ENCODE measurements around the gene RGS11. TPM values are rescaled to one million over a fixed set of nuclear protein-coding genes. Genes with fewer than 3 reads are reported as not detected.

RGS11 gene
- total and polyA plus RNA-seq, 12 donors, result 1.9 to 36.4 (median 12.5) TPM

- Histone ChIP-seq H3K36me3 (peaks cover 0 to 60% (median 17%) of the 10 kb centered on the region in 9 donors), H3K4me3 (no peak overlapping the region), H3K27me3 (peaks cover 0 to 3% (median 0%) of the 10 kb centered on the region in 7 donors), H3K27ac (no peak overlapping the region), H3K4me1 (no peaks in the 10 kb centered on the region), H3K9me3 (no peaks in the 10 kb centered on the region)
- TF ChIP-seq, protein P1, sequence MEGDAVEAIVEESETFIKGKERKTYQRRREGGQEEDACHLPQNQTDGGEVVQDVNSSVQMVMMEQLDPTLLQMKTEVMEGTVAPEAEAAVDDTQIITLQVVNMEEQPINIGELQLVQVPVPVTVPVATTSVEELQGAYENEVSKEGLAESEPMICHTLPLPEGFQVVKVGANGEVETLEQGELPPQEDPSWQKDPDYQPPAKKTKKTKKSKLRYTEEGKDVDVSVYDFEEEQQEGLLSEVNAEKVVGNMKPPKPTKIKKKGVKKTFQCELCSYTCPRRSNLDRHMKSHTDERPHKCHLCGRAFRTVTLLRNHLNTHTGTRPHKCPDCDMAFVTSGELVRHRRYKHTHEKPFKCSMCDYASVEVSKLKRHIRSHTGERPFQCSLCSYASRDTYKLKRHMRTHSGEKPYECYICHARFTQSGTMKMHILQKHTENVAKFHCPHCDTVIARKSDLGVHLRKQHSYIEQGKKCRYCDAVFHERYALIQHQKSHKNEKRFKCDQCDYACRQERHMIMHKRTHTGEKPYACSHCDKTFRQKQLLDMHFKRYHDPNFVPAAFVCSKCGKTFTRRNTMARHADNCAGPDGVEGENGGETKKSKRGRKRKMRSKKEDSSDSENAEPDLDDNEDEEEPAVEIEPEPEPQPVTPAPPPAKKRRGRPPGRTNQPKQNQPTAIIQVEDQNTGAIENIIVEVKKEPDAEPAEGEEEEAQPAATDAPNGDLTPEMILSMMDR (IDR thresholded peaks at IDR 0.05), result no peak
- 89% methylated on average over 16 of the region's 16 CpGs for WGBS, 2 donors
- intact Hi-C loops (cut with DNase I), result no loop called here
- DNase-seq (no peak), ATAC-seq (no peak)
Observed at GRCh38 chr16:287298-287811, 11.6 kb upstream of the RGS11 start.

DNA sequence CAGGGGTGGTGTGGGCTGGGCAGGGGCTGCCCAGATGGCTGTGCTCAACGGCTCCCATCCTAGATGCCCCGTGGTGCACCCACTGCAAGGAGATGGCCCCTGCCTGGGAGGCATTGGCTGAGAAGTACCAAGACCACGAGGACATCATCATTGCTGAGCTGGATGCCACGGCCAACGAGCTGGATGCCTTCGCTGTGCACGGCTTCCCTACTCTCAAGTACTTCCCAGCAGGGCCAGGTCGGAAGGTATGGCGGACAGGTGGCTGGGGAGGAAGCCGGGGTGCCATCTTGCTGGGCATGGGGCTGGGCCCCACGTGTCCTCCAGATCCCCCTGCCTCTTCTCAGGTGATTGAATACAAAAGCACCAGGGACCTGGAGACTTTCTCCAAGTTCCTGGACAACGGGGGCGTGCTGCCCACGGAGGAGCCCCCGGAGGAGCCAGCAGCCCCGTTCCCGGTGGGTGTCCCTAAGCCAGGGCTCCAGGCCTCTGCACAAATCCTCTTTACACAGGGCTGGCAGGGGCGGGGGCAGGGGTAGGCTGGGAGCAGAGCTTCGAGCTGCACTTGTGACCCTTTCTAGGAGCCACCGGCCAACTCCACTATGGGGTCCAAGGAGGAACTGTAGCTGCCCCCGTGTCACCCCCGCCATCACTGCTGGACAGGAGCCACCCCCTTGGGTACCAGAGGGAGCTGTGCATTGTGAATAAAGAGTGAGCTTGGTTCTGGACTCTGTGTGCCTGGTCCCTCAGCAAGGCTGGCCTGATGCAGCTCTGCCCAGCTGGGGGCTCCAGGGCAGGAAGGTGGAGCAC lies 10.9 kb upstream of the RGS11 start:
- TF ChIP-seq, protein P1 (IDR thresholded peaks at IDR 0.05), result no peak
- H3K4me1 ChIP-seq, result peaks cover 0 to under 1% (median 0%) of the 10 kb centered on the region in 9 donors
- ATAC-seq (no peak), DNase-seq (no peak)
- H3K27me3 ChIP-seq, result peaks cover 0 to 9% (median 4%) of the 10 kb centered on the region in 7 donors
- intact Hi-C loops (cut with DNase I), result no loop called here
- H3K27ac ChIP-seq, result no peak overlapping the region
- 92 to 95% methylated on average over 22 of the region's 22 CpGs for WGBS, 2 donors
- peaks cover 0 to 54% (median 17%) of the 10 kb centered on the region in 9 donors for H3K36me3 ChIP-seq
- H3K4me3 ChIP-seq, result no peak overlapping the region
- no peaks in the 10 kb centered on the region for H3K9me3 ChIP-seq

DNA sequence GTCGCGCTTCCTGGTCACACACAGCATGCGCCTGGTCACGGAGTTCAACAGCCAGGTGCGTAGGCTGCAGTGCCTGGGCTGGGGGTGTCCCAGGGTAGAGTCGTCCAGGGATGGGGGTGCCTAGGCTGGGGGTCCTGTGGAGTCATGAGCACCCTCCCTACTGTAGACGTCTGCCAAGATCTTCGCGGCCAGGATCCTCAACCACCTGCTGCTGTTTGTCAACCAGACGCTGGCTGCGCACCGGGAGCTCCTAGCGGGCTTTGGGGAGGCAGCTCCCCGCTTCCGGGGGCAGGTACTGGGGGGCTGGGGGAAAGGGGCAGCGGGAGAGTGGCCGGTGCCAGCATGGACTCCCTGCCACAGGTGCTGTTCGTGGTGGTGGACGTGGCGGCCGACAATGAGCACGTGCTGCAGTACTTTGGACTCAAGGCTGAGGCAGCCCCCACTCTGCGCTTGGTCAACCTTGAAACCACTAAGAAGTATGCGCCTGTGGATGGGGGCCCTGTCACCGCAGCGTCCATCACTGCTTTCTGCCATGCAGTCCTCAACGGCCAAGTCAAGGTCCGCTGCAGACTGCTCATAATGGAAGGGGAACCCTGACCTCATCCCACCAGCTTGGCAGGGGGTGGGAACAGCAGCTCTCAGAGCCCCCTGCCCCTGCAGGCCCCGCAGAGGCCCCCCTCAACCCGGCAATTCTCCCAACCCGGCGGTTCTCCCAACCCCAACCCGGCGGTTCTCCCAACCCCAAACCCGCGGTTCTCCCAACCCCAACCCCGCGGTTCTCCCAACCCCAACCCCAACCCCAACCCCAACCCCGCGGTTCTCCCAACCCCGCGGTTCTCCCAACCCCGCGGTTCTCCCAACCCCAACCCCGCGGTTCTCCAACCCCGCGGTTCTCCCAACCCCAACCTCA lies 9.7 kb upstream of the RGS11 start:
- Histone ChIP-seq H3K36me3 (peaks cover 0 to 41% (median 17%) of the 10 kb centered on the region in 9 donors), H3K9me3 (no peaks in the 10 kb centered on the region), H3K27ac (no peak overlapping the region), H3K4me3 (no peak overlapping the region), H3K4me1 (peaks cover 0 to 12% (median 10%) of the 10 kb centered on the region in 9 donors), H3K27me3 (peaks cover 0 to 22% (median 14%) of the 10 kb centered on the region in 7 donors)
- ATAC-seq (no peak), DNase-seq (no peak)
- WGBS, 2 donors, result 96 to 97% methylated on average over 40 to 48 of the region's 48 CpGs
- intact Hi-C loops (cut with DNase I), result no loop called here
- TF ChIP-seq, protein P1 (IDR thresholded peaks at IDR 0.05), result no peak
